Trophoblast cell (in vitro differentiated cells and primary cell): ENCODE results near the gene FLNB.

Experiments
- DNase-seq, 2 donors: peaks; one replicate each; pipeline ENCODE4 v3.0.0-alpha.2; 2016
- H2AFZ ChIP-seq: 2 replicates; pipeline ENCODE4 v1.6.1; 2013; ENCODE audit warnings: low read length, moderate library complexity, mild to moderate bottlenecking; ENCODE audit not compliant: insufficient read depth, poor library complexity
- H2AK5ac ChIP-seq: 2 replicates; pipeline ENCODE4 v1.6.1; 2013; ENCODE audit warnings: mild to moderate bottlenecking, low read length
- H2BK120ac ChIP-seq: 2 replicates; pipeline ENCODE4 v1.6.1; 2013; ENCODE audit warnings: low read length, mild to moderate bottlenecking, moderate library complexity; ENCODE audit not compliant: insufficient read depth, poor library complexity
- H2BK12ac ChIP-seq: 2 replicates; pipeline ENCODE4 v1.6.1; 2013; ENCODE audit warnings: mild to moderate bottlenecking, low read length, moderate library complexity
- H2BK5ac ChIP-seq: 2 replicates; pipeline ENCODE4 v1.6.1; 2013; ENCODE audit warnings: low read length, low read depth, moderate library complexity, mild to moderate bottlenecking; ENCODE audit not compliant: poor library complexity
- H3K14ac ChIP-seq: 2 replicates; pipeline ENCODE4 v1.6.1; 2013; ENCODE audit warnings: mild to moderate bottlenecking, low read length
- H3K18ac ChIP-seq: 2 replicates; pipeline ENCODE4 v1.6.1; 2013; ENCODE audit warnings: mild to moderate bottlenecking, low read length
- H3K23ac ChIP-seq: 2 replicates; pipeline ENCODE4 v1.6.1; 2013; ENCODE audit warnings: low read length
- H3K27ac ChIP-seq: 2 replicates; pipeline ENCODE4 v1.5.1; 2013; ENCODE audit warnings: low read depth, mild to moderate bottlenecking, inconsistent platforms, low read length, moderate library complexity
- H3K27me3 ChIP-seq: 2 replicates; pipeline ENCODE4 v1.6.1; 2013; ENCODE audit warnings: inconsistent platforms, mild to moderate bottlenecking, low read length, moderate library complexity; ENCODE audit not compliant: insufficient read depth
- H3K36me3 ChIP-seq, 2 experiments: 1 replicate in 1 of 2; 2 replicates in 1 of 2; pipeline ENCODE4 v1.6.1; 2013; ENCODE audit warnings: low read length in 2 of 2, mild to moderate bottlenecking in 2 of 2, moderate library complexity in 1 of 2; ENCODE audit not compliant: insufficient read depth in 2 of 2, control insufficient read depth in 1 of 2
- H3K4ac ChIP-seq: 2 replicates; pipeline ENCODE4 v1.6.1; 2013; ENCODE audit warnings: low read depth, mild to moderate bottlenecking, low read length, moderate library complexity
- H3K4me1 ChIP-seq, 2 experiments: 1 replicate in 1 of 2; 2 replicates in 1 of 2; pipeline ENCODE4 v1.6.1; 2013; ENCODE audit warnings: low read length in 2 of 2, mild to moderate bottlenecking in 2 of 2, moderate library complexity in 1 of 2; ENCODE audit not compliant: insufficient read depth in 2 of 2, control insufficient read depth in 1 of 2
- H3K4me2 ChIP-seq: 2 replicates; pipeline ENCODE4 v1.6.1; 2013; ENCODE audit warnings: inconsistent platforms, mild to moderate bottlenecking, low read length, moderate library complexity
- H3K4me3 ChIP-seq: 2 replicates; pipeline ENCODE4 v1.5.1; 2013; ENCODE audit warnings: mild to moderate bottlenecking, low read depth, low read length, inconsistent platforms
- H3K79me1 ChIP-seq: one replicate; pipeline ENCODE4 v1.6.1; 2013; ENCODE audit warnings: low read length
- H3K79me2 ChIP-seq: 2 replicates; pipeline ENCODE4 v1.6.1; 2013; ENCODE audit warnings: low read length, mild to moderate bottlenecking; ENCODE audit not compliant: control insufficient read depth, insufficient read depth, poor library complexity
- H3K9ac ChIP-seq: 2 replicates; pipeline ENCODE4 v1.6.1; 2013; ENCODE audit warnings: mild to moderate bottlenecking, low read length
- H3K9me3 ChIP-seq: 2 replicates; pipeline ENCODE4 v1.6.1; 2013; ENCODE audit warnings: low read depth, mild to moderate bottlenecking, control low read depth, inconsistent platforms, low read length; ENCODE audit not compliant: insufficient read depth
- H4K12ac ChIP-seq: 2 replicates; pipeline ENCODE4 v1.6.1; 2013; ENCODE audit warnings: low read depth, mild to moderate bottlenecking, low read length, moderate library complexity
- H4K8ac ChIP-seq: 2 replicates; pipeline ENCODE4 v1.6.1; 2013; ENCODE audit warnings: low read depth, mild to moderate bottlenecking, low read length, moderate library complexity
- H4K91ac ChIP-seq: one replicate; pipeline ENCODE4 v1.6.1; 2013; ENCODE audit warnings: low read depth, mild to moderate bottlenecking, low read length, moderate library complexity
- WGBS: extraction: QIAGEN DNeasy Blood & Tissue Kit; methylation state at CpG from one replicate; pipeline ENCODE4 v1.1.7; 2013; ENCODE audit warnings: missing lambda C conversion rate; ENCODE audit not compliant: insufficient read length, insufficient coverage; ENCODE audit errors: extremely low coverage; 5-methylcytosine and 5-hydroxymethylcytosine counted together

FLNB gene

GRCh38 chr3:58154626-58155449 lies 146.6 kb downstream of the FLNB start:
- Histone ChIP-seq H3K14ac (no peak overlapping the region), H2BK5ac (no peak overlapping the region), H4K8ac (no peak overlapping the region), H3K36me3 (peaks cover 61 to 88% of the 10 kb centered on the region in 2 experiments), H3K4me2 (no peak overlapping the region), H3K4me3 (no peak overlapping the region), H3K23ac (no peak overlapping the region), H3K4me1 (no peaks in the 10 kb centered on the region), H4K12ac (no peak overlapping the region), H3K9ac (no peak overlapping the region), H3K27me3 (no peaks in the 10 kb centered on the region), H3K9me3 (peaks cover 2% of the 10 kb centered on the region), H2AFZ (peak overlapping the region; percentile 21), H3K79me2 (no peaks in the 10 kb centered on the region), H2AK5ac (no peak overlapping the region), H2BK120ac (no peak overlapping the region), H2BK12ac (no peak overlapping the region), H3K4ac (no peak overlapping the region), H4K91ac (no peak overlapping the region), H3K79me1 (no peaks in the 10 kb centered on the region), H3K18ac (no peak overlapping the region), H3K27ac (no peak overlapping the region)
- no CpG with 5 or more reads among the region's 10 CpGs for whole genome bisulfite sequencing
- DNase-seq = no peak

- no peak overlapping the region for H4K91ac ChIP-seq
- no peak overlapping the region for H3K4me2 ChIP-seq
- no peak overlapping the region for H3K4ac ChIP-seq
- H3K79me2 ChIP-seq = no peaks in the 10 kb centered on the region
- H4K8ac ChIP-seq = no peak overlapping the region
- H3K14ac ChIP-seq = no peak overlapping the region
- H3K4me3 ChIP-seq = no peak overlapping the region
- H3K36me3 ChIP-seq = peaks cover 53 to 85% of the 10 kb centered on the region in 2 experiments
- no peaks in the 10 kb centered on the region for H3K4me1 ChIP-seq
- no peak overlapping the region for H3K9ac ChIP-seq
- no peak overlapping the region for H2AK5ac ChIP-seq
- H2BK12ac ChIP-seq = no peak overlapping the region
- no peak overlapping the region for H4K12ac ChIP-seq
- no peak overlapping the region for H3K27ac ChIP-seq
- H2BK5ac ChIP-seq = no peak overlapping the region
- no peaks in the 10 kb centered on the region for H3K79me1 ChIP-seq
- H2BK120ac ChIP-seq = no peak overlapping the region
- no peak overlapping the region for H2AFZ ChIP-seq
- WGBS = no CpG with 5 or more reads among the region's 10 CpGs
- no peaks in the 10 kb centered on the region for H3K27me3 ChIP-seq
- peak; percentile 33 to 36 for DNase-seq
- H3K18ac ChIP-seq = no peak overlapping the region
- H3K9me3 ChIP-seq = peaks cover 2% of the 10 kb centered on the region
- no peak overlapping the region for H3K23ac ChIP-seq
Measured at GRCh38 chr3:58155838-58156237, 147.6 kb downstream of the FLNB start.

- H4K91ac ChIP-seq = no peak overlapping the region
- no CpG with 5 or more reads among the region's 11 CpGs for WGBS
- H2BK5ac ChIP-seq = no peak overlapping the region
- no peak overlapping the region for H3K23ac ChIP-seq
- no peak overlapping the region for H2AFZ ChIP-seq
- H3K79me1 ChIP-seq = no peaks in the 10 kb centered on the region
- no peak overlapping the region for H2AK5ac ChIP-seq
- H2BK12ac ChIP-seq = no peak overlapping the region
- H3K9me3 ChIP-seq = peaks cover 2% of the 10 kb centered on the region
- no peak overlapping the region for H4K8ac ChIP-seq
- no peak overlapping the region for H3K14ac ChIP-seq
- no peak overlapping the region for H3K27ac ChIP-seq
- no peak overlapping the region for H3K4ac ChIP-seq
- no peak overlapping the region for H4K12ac ChIP-seq
- no peak overlapping the region for H3K4me2 ChIP-seq
- DNase-seq = no peak
- H3K36me3 ChIP-seq = peaks cover 46 to 83% of the 10 kb centered on the region in 2 experiments
- H3K4me3 ChIP-seq = no peak overlapping the region
- H3K18ac ChIP-seq = no peak overlapping the region
- H2BK120ac ChIP-seq = no peak overlapping the region
- H3K27me3 ChIP-seq = no peaks in the 10 kb centered on the region
- H3K9ac ChIP-seq = no peak overlapping the region
- no peaks in the 10 kb centered on the region for H3K79me2 ChIP-seq
- peaks cover 2 to 5% of the 10 kb centered on the region in 2 experiments for H3K4me1 ChIP-seq
Measured at GRCh38 chr3:58157700-58158099, 149.5 kb downstream of the FLNB start.

GRCh38 chr3:58158442-58159153 lies 150.4 kb downstream of the FLNB start:
- H2AFZ ChIP-seq = no peak overlapping the region
- H2BK5ac ChIP-seq = no peak overlapping the region
- no peak overlapping the region for H3K4me3 ChIP-seq
- H2AK5ac ChIP-seq = no peak overlapping the region
- no peak overlapping the region for H3K14ac ChIP-seq
- no peak overlapping the region for H3K9ac ChIP-seq
- no peak overlapping the region for H4K8ac ChIP-seq
- no CpG with 5 or more reads among the region's 7 CpGs for WGBS
- no peak overlapping the region for H3K18ac ChIP-seq
- no peak overlapping the region for H3K27ac ChIP-seq
- DNase-seq = no peak
- H3K4me1 ChIP-seq = peaks cover 2 to 5% of the 10 kb centered on the region in 2 experiments
- H2BK120ac ChIP-seq = no peak overlapping the region
- peaks cover 47 to 82% of the 10 kb centered on the region in 2 experiments for H3K36me3 ChIP-seq
- no peak overlapping the region for H2BK12ac ChIP-seq
- no peaks in the 10 kb centered on the region for H3K27me3 ChIP-seq
- no peak overlapping the region for H3K4me2 ChIP-seq
- no peak overlapping the region for H3K4ac ChIP-seq
- no peaks in the 10 kb centered on the region for H3K79me2 ChIP-seq
- H3K9me3 ChIP-seq = peaks cover 2% of the 10 kb centered on the region
- H4K91ac ChIP-seq = no peak overlapping the region
- H3K23ac ChIP-seq = no peak overlapping the region
- H4K12ac ChIP-seq = no peak overlapping the region
- no peaks in the 10 kb centered on the region for H3K79me1 ChIP-seq
